HG03066 (cell line): Measurements from ENCODE around the gene MRPL1.

Experiments used
- ATAC-seq: cut with Tn5 transposase; IDR thresholded peaks from one replicate; pipeline ENCODE4 v1.9.1; 2021; ENCODE audit warnings: low read depth; ENCODE audit not compliant: unreplicated experiment

MRPL1 gene

DNA sequence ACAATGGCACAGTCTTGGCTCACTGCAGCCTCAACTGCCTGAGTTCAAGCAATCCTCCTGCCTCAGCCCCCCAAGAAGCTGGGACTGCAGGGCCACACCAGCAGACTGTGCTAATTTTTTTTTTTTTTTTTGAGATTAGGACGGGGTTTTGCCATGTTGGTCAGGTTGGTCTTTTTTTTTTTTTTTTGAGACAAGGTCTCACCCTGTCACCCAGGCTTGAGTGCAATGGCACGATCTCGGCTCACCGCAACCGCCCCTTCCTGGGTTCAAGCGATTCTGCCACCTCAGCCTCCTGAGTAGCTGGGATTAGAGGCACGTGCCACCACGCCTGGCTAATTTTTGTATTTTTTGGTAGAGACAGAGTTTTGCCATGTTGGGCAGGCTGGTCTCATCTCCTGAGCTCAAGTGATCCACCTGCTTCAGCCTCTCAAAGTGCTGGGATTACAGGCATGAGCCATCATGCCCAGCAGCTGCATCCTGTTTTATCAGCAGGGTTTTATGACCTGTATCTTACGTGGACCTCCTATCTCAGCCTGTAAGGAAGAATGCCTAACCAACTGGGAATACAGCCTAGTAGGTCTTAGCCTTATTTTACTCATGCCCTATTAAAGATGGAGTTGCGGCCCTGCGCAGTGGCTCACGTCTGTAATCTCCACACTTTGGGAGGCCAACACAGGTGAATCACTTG is 13.2 kb upstream of the MRPL1 start:
- no peak for ATAC-seq

- peak; percentile 70 for ATAC-seq
Observed at GRCh38 chr4:77852892-77853495, 9.6 kb upstream of the MRPL1 start.

GRCh38 chr4:77854431-77855111 is 8.1 kb upstream of the MRPL1 start:
- ATAC-seq = no peak

DNA sequence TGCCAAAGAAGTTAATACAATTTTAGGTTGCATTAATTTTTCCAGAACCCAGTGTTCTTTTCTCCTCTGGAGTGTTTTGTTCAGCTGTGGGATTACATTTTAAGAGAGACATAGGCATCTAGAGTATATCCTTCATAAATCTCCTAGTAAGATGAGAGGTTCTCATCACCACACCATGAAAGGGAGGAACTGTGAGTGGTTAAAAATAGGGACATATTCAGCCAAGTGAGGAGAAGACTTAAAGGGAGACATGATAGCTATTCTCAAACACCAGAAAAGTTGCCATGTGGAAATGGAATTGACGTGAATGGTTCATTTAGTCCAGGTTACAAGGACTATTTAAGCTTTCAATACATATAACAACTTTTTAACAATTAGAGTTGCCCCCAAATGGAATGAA is 6.5 kb upstream of the MRPL1 start:
- no peak for ATAC-seq

DNA sequence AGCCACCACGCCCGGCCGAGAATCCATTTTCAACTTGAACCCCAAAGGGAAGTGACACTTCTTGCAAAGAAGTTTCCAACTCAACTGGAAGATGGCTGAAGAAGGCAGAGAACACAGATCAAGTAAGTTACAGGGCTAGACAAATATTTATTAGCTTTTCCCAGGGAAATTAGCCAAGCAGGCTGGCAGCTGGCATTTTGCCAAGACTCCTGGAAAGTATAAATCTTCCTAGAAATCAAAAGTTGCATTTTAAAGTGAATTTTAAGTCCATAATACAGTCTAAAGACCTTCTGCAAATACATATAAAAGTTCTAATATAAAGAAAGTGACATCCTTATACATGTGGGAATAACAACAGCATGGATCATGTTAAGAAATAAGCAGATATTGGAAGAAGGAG is 3.4 kb upstream of the MRPL1 start:
- no peak for ATAC-seq

- ATAC-seq = no peak
Observed at GRCh38 chr4:77861495-77861894, 1.1 kb upstream of the MRPL1 start.

- peak; percentile 12 for ATAC-seq
Observed at GRCh38 chr4:77863341-77863740, 711 bp downstream of the MRPL1 start.

DNA sequence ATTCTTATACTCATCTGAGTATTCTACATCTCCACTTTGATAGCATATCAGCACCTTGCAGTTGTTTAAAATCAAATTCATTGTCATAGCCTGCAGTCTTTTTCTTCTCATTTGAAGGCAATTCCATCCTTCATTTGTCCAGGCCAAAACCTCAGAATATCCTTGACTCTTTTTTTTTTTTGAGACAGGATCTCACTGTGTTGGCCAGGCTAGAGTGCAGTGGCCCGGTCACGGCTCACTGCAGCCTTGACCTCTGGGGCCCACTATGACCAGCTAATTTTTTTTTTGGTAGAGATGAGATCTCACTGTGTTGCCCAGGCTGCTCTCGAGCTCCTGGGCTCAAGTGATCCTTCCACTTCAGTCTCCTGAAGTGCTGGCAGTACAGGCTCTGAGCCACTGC is 2.6 kb downstream of the MRPL1 start:
- ATAC-seq = no peak

GRCh38 chr4:77872723-77873445 is 10.3 kb downstream of the MRPL1 start:
- no peak for ATAC-seq

DNA sequence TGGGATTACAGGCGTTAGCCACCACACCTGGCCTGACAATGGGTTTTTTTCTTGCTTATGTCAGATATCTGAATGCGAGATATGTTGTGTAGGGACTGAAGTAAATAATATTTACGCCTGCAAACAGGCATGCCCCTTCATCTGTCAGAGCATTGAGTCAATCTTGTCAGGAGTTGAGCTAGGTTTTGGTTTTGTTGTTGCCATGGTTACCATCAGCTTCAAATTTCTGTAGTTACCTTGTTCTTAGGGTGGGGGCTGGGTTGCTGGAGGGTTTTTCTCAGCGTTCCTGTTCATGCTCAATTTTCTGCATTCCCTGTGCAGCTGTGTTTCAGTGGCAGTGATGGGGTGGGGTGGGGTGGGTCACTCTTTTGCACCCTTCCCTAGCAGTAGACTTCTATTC is 14.5 kb downstream of the MRPL1 start:
- no peak for ATAC-seq

DNA sequence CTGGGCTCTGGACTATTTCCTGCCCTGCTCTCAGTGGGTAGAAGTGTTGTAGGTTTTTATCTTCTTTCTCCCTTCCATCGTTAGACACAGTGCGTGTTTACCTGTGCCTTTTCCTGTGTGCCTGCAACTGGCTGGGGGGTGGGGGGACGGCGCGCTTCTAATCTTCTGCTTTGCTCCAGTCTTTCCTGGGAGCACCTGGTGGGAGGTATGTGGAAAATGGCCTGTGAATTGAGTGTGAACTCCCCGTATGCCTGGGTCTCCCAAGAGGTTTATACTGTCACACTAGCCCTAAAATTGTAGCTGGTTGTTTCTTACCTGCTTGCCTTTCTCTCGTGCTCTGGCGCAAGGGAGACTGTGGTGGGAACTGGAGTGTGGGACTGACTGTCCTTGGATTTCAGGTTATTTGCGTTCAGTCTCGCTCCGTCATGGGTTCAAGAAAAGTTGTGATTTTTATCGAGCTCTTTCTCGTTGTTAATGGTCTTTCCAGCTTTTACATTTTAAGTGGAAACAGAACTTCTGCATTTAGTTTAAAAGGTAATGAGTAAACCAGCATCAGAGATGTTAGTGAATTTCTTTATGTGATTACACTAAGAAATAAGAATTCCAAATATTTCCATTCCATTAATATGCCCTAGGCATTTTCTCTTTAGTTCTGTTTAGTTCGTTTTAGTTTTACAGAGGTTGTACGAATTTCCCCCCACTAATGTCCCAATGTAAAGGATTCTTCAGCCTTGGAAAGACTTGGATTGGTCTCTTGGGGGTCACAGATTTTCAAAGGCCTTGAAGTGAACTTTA is 15.3 kb downstream of the MRPL1 start:
- ATAC-seq = no peak

GRCh38 chr4:77880784-77881183 is 18.2 kb downstream of the MRPL1 start:
- no peak for ATAC-seq

GRCh38 chr4:77881460-77882295 is 19.0 kb downstream of the MRPL1 start:
- ATAC-seq = no peak

DNA sequence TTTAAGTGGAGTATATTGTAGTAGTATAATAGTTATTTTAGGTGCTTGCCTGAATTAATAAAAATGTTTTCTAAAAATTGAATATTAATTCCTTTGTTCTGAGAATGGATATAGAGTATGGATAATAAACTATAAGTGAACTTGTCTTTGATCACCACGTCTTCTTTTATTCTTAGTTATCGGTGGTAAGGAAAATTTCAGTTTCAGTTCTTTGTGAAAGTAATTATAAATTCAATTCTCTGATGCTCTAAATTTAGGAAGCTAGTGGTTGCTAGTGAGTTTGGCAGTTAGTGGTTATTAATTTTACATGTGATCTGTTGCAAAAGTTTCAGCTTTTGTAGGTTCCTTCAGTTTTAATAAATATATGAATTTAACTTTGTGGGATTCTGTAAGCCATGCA is 30.8 kb downstream of the MRPL1 start:
- peak; percentile 63 for ATAC-seq

- no peak for ATAC-seq
Observed at GRCh38 chr4:77899607-77900006, 37.0 kb downstream of the MRPL1 start.

DNA sequence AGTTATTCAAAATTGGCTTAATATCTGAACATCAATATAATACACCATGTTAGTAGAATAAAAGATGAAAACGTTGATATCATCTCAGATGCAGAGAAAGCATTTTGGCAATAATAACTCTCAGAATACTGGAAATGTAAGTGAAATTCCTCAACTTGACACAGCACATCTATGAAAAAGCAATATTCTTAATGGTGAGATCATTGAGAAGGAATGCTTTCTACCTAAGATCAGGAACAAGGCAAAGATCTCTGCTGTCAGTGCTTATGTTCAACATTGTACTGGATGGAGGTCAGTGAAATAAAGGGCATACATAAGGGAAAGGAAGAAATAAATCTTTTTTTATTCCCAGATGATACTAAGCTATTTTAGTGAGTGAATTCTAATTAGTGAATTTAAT is 40.6 kb downstream of the MRPL1 start:
- ATAC-seq = no peak

GRCh38 chr4:77905651-77906263 is 43.1 kb downstream of the MRPL1 start:
- ATAC-seq = no peak

GRCh38 chr4:77910676-77911075 is 48.0 kb downstream of the MRPL1 start:
- no peak for ATAC-seq

DNA sequence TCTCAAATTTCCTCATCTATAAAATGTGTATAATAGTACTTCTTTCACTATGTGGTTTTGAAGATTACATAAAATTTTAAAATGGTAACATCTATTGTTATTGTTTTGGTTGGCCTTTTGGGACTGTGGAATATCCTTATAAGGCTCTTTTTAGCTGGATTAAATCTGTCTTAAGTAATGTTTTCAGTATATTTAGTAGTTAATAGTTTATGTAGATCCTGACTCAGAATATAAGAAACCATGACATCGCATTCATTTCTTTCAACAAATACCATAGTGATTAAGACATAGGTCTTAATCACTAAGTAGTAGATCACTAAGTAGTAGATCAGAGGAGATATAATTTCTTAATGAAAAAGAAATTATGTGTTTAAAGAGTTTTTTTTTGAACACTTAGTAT is 48.5 kb downstream of the MRPL1 start:
- ATAC-seq = no peak
